Activated T-helper 2 cell treated with anti-CD3 and anti-CD28 coated beads, Interferon-gamma antibody, Interleukin-2, Interleukin-4, amounts not matched to agents 10 μg/mL and 5 μg/mL and 100 μg/mL, durations not matched to agents 14 hours and 24 hours and 36 hours (primary cell): ENCODE data around the gene CCDC134. TPM values are rescaled to one million over a fixed set of nuclear protein-coding genes. Genes with fewer than 3 reads are reported as not detected.

Experiments
- DNase-seq: peaks from one replicate; pipeline ENCODE4 v3.0.0; 2021; ENCODE audit warnings: low spot score
- H3K27ac Mint-ChIP-seq: one replicate; pipeline ENCODE4 v1.8.0; 2021; ENCODE audit warnings: mixed read lengths
- H3K27me3 Mint-ChIP-seq: one replicate; pipeline ENCODE4 v1.8.0; 2021; ENCODE audit warnings: low read depth, mixed read lengths
- H3K36me3 Mint-ChIP-seq: one replicate; pipeline ENCODE4 v1.8.0; 2021; ENCODE audit warnings: low read depth, mixed read lengths
- H3K4me1 Mint-ChIP-seq: one replicate; pipeline ENCODE4 v1.8.0; 2021; ENCODE audit warnings: low read depth, mixed read lengths
- H3K4me3 Mint-ChIP-seq: one replicate; pipeline ENCODE4 v1.8.0; 2021; ENCODE audit warnings: low read depth, mild to moderate bottlenecking, moderate library complexity, mixed read lengths
- H3K9me3 Mint-ChIP-seq: one replicate; pipeline ENCODE4 v1.8.0; 2021; ENCODE audit warnings: mixed read lengths
- intact Hi-C: fragments of 100-400 bp; cut with micrococcal nuclease; formaldehyde crosslinking; loops from one replicate; pipeline ENCODE4 v1.15.1; 2023
- total RNA-seq: library from RNA; stranded (reverse); gene quantifications from 2 replicates; pipeline ENCODE4 v1.2.3, GENCODE V29; 2022

The CCDC134 gene
- total RNA-seq, 1 donor from 2014 or later: 17.4 TPM

- Mint-ChIP-seq H3K4me3 (peak overlapping the region; percentile 93), H3K27ac (peak overlapping the region; percentile 97), H3K9me3 (no peaks in the 10 kb centered on the region)
Measured at GRCh38 chr22:41801147-41801819, 804 bp downstream of the CCDC134 start.

GRCh38 chr22:41801886-41802285 is 1.4 kb downstream of the CCDC134 start:
- intact Hi-C loops: loop anchor here (2.0 to 5.0 kb wide), 5 partner anchors 21 to 139 kb away; partner anchors contain the start of gene MEI1
- Mint-ChIP-seq H3K4me3 (peak overlapping the region; percentile 93), H3K27ac (peak overlapping the region; percentile 97), H3K4me1 (peaks cover 33% of the 10 kb centered on the region), H3K9me3 (no peaks in the 10 kb centered on the region), H3K36me3 (peaks cover 22% of the 10 kb centered on the region), H3K27me3 (no peaks in the 10 kb centered on the region)
- DNase-seq: no peak

More at GRCh38 chr22:41801147-41801819, 804 bp downstream of the CCDC134 start:
- intact Hi-C loops: loop anchor here (2.0 to 5.0 kb wide), 5 partner anchors 22 to 140 kb away; partner anchors contain the start of gene MEI1
- Mint-ChIP-seq H3K36me3 (peaks cover 22% of the 10 kb centered on the region), H3K4me1 (peaks cover 33% of the 10 kb centered on the region), H3K27me3 (no peaks in the 10 kb centered on the region)
- DNase-seq: no peak

- H3K27me3 Mint-ChIP-seq: no peaks in the 10 kb centered on the region
- no peaks in the 10 kb centered on the region for H3K9me3 Mint-ChIP-seq
- DNase-seq: no peak
- H3K4me1 Mint-ChIP-seq: peaks cover 24% of the 10 kb centered on the region
- peaks cover 38% of the 10 kb centered on the region for H3K36me3 Mint-ChIP-seq
- H3K27ac Mint-ChIP-seq: no peak overlapping the region
- intact Hi-C loops: no loop called here
- H3K4me3 Mint-ChIP-seq: no peak overlapping the region
Measured at GRCh38 chr22:41805639-41806038, 5.2 kb downstream of the CCDC134 start.

- no peak overlapping the region for H3K4me3 Mint-ChIP-seq
- no peaks in the 10 kb centered on the region for H3K27me3 Mint-ChIP-seq
- H3K36me3 Mint-ChIP-seq: peaks cover 40% of the 10 kb centered on the region
- no peak for DNase-seq
- peaks cover 11% of the 10 kb centered on the region for H3K4me1 Mint-ChIP-seq
- intact Hi-C loops: no loop called here
- no peaks in the 10 kb centered on the region for H3K9me3 Mint-ChIP-seq
- H3K27ac Mint-ChIP-seq: no peak overlapping the region
Measured at GRCh38 chr22:41808400-41808799, 7.9 kb downstream of the CCDC134 start.

GRCh38 chr22:41810022-41810421 is 9.5 kb downstream of the CCDC134 start:
- Mint-ChIP-seq H3K27ac (no peak overlapping the region), H3K27me3 (no peaks in the 10 kb centered on the region), H3K4me1 (peaks cover 1% of the 10 kb centered on the region), H3K36me3 (peaks cover 45% of the 10 kb centered on the region), H3K4me3 (no peak overlapping the region), H3K9me3 (no peaks in the 10 kb centered on the region)
- intact Hi-C loops: no loop called here
- DNase-seq: no peak

GRCh38 chr22:41812805-41813545 is 12.5 kb downstream of the CCDC134 start:
- intact Hi-C loops: no loop called here
- H3K27ac Mint-ChIP-seq: no peak overlapping the region
- no peaks in the 10 kb centered on the region for H3K27me3 Mint-ChIP-seq
- H3K9me3 Mint-ChIP-seq: no peaks in the 10 kb centered on the region
- H3K36me3 Mint-ChIP-seq: peaks cover 57% of the 10 kb centered on the region
- H3K4me1 Mint-ChIP-seq: peaks cover 6% of the 10 kb centered on the region
- H3K4me3 Mint-ChIP-seq: no peak overlapping the region
- DNase-seq: no peak

GRCh38 chr22:41813726-41814410 is 13.4 kb downstream of the CCDC134 start:
- DNase-seq: no peak
- Mint-ChIP-seq H3K27ac (peak overlapping the region; percentile 15), H3K9me3 (no peaks in the 10 kb centered on the region), H3K27me3 (no peaks in the 10 kb centered on the region), H3K4me3 (no peak overlapping the region), H3K4me1 (peaks cover 6% of the 10 kb centered on the region), H3K36me3 (peaks cover 53% of the 10 kb centered on the region)
- intact Hi-C loops: no loop called here

GRCh38 chr22:41815716-41816115 is 15.2 kb downstream of the CCDC134 start:
- Mint-ChIP-seq H3K4me1 (peaks cover 6% of the 10 kb centered on the region), H3K9me3 (no peaks in the 10 kb centered on the region), H3K27me3 (no peaks in the 10 kb centered on the region), H3K27ac (no peak overlapping the region), H3K36me3 (peaks cover 43% of the 10 kb centered on the region), H3K4me3 (no peak overlapping the region)
- no peak for DNase-seq
- intact Hi-C loops: no loop called here

- DNase-seq: no peak
- no peaks in the 10 kb centered on the region for H3K9me3 Mint-ChIP-seq
- H3K27ac Mint-ChIP-seq: no peak overlapping the region
- H3K4me1 Mint-ChIP-seq: peaks cover 6% of the 10 kb centered on the region
- intact Hi-C loops: no loop called here
- no peaks in the 10 kb centered on the region for H3K27me3 Mint-ChIP-seq
- H3K36me3 Mint-ChIP-seq: peaks cover 42% of the 10 kb centered on the region
- H3K4me3 Mint-ChIP-seq: no peak overlapping the region
Measured at GRCh38 chr22:41816241-41816640, 15.8 kb downstream of the CCDC134 start.

GRCh38 chr22:41816871-41817270 is 16.4 kb downstream of the CCDC134 start:
- DNase-seq: no peak
- no peaks in the 10 kb centered on the region for H3K9me3 Mint-ChIP-seq
- no peak overlapping the region for H3K4me3 Mint-ChIP-seq
- peaks cover 37% of the 10 kb centered on the region for H3K36me3 Mint-ChIP-seq
- H3K27me3 Mint-ChIP-seq: no peaks in the 10 kb centered on the region
- intact Hi-C loops: no loop called here
- peaks cover 11% of the 10 kb centered on the region for H3K4me1 Mint-ChIP-seq
- H3K27ac Mint-ChIP-seq: peak overlapping the region; percentile 8

GRCh38 chr22:41818011-41818410 is 17.5 kb downstream of the CCDC134 start:
- peak overlapping the region; percentile 62 for H3K27ac Mint-ChIP-seq
- intact Hi-C loops: no loop called here
- peaks cover 39% of the 10 kb centered on the region for H3K36me3 Mint-ChIP-seq

GRCh38 chr22:41818596-41818995 is 18.1 kb downstream of the CCDC134 start:
- no peak for DNase-seq
- intact Hi-C loops: no loop called here
- Mint-ChIP-seq H3K4me3 (no peak overlapping the region), H3K27me3 (no peaks in the 10 kb centered on the region), H3K36me3 (peaks cover 35% of the 10 kb centered on the region), H3K9me3 (no peaks in the 10 kb centered on the region), H3K27ac (no peak overlapping the region), H3K4me1 (peaks cover 22% of the 10 kb centered on the region)

More at GRCh38 chr22:41818011-41818410, 17.5 kb downstream of the CCDC134 start:
- DNase-seq: no peak
- peaks cover 22% of the 10 kb centered on the region for H3K4me1 Mint-ChIP-seq
- no peaks in the 10 kb centered on the region for H3K9me3 Mint-ChIP-seq
- no peak overlapping the region for H3K4me3 Mint-ChIP-seq
- H3K27me3 Mint-ChIP-seq: no peaks in the 10 kb centered on the region

- peaks cover 35% of the 10 kb centered on the region for H3K36me3 Mint-ChIP-seq
- no peak overlapping the region for H3K27ac Mint-ChIP-seq
- H3K9me3 Mint-ChIP-seq: no peaks in the 10 kb centered on the region
Measured at GRCh38 chr22:41819257-41819656, 18.8 kb downstream of the CCDC134 start.

More at GRCh38 chr22:41819257-41819656, 18.8 kb downstream of the CCDC134 start:
- Mint-ChIP-seq H3K4me3 (no peak overlapping the region), H3K4me1 (peaks cover 28% of the 10 kb centered on the region), H3K27me3 (no peaks in the 10 kb centered on the region)
- intact Hi-C loops: no loop called here
- no peak for DNase-seq
